ENCODE measurements around the gene ESPNL. TPM values are rescaled to one million over a fixed set of nuclear protein-coding genes. Genes with fewer than 3 reads are reported as not detected.

The ESPNL gene, protein sequence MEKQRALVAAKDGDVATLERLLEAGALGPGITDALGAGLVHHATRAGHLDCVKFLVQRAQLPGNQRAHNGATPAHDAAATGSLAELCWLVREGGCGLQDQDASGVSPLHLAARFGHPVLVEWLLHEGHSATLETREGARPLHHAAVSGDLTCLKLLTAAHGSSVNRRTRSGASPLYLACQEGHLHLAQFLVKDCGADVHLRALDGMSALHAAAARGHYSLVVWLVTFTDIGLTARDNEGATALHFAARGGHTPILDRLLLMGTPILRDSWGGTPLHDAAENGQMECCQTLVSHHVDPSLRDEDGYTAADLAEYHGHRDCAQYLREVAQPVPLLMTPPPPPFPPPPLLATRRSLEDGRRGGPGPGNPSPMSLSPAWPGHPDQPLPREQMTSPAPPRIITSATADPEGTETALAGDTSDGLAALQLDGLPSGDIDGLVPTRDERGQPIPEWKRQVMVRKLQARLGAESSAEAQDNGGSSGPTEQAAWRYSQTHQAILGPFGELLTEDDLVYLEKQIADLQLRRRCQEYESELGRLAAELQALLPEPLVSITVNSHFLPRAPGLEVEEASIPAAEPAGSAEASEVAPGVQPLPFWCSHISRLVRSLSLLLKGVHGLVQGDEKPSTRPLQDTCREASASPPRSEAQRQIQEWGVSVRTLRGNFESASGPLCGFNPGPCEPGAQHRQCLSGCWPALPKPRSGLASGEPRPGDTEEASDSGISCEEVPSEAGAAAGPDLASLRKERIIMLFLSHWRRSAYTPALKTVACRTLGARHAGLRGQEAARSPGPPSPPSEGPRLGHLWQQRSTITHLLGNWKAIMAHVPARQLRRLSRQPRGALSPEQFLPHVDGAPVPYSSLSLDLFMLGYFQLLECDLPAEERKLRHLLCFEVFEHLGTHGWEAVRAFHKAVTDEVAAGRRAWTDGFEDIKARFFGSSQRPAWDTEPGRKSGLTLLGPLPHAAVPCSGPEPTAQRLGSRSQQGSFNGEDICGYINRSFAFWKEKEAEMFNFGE
- 0.30 and 0.55 TPM in 2 replicates for total RNA-seq

DNA sequence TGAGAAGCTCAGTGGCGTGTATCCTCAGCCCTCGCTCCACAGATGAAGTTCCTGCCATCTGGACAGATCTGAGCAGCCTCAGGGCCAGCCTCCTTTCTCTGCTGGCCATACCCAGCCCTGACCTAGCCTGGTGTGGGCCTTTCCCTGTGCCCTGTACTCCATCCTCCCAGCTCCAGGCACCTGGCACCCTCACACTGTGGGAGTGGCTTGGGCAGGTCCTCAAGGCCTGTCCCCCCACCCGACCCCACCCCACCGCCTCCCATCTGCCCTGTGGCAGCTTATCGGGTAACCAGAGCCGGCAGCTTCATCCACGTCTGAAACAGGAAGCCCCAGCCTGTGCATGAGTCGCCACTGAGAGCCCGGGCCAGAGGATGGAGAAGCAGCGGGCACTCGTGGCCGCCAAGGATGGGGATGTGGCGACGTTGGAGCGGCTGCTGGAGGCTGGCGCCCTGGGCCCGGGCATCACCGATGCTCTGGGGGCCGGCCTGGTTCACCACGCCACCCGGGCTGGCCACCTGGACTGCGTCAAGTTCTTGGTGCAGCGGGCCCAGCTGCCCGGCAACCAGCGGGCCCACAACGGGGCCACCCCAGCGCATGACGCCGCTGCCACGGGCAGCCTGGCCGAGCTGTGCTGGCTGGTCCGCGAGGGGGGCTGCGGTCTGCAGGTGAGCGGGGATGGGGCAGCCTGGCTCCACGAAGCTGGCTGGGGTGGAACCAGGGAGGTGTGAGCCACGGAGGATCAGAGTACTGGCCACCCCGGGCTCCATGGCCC, at the start of gene ESPNL:
Gene ESPNL, plus strand, starts transcription at position 292 of the 772 bp plus-strand sequence. Its CDS starts 80 bp downstream, at position 372.

GRCh38 chr2:238060542-238061314, 39.4 kb upstream of the ESPNL start, which contains the start of gene SCLY:
SCLY (plus strand) TSS chr2:238061001; CDS start chr2:238061055, 54 bp downstream.

GRCh38 chr2:238138331-238139195, 38.4 kb downstream of the ESPNL start, which contains the start of gene KLHL30:
KLHL30 (plus strand) TSS chr2:238138668; CDS start chr2:238140755, 2,087 bp downstream.

DNA sequence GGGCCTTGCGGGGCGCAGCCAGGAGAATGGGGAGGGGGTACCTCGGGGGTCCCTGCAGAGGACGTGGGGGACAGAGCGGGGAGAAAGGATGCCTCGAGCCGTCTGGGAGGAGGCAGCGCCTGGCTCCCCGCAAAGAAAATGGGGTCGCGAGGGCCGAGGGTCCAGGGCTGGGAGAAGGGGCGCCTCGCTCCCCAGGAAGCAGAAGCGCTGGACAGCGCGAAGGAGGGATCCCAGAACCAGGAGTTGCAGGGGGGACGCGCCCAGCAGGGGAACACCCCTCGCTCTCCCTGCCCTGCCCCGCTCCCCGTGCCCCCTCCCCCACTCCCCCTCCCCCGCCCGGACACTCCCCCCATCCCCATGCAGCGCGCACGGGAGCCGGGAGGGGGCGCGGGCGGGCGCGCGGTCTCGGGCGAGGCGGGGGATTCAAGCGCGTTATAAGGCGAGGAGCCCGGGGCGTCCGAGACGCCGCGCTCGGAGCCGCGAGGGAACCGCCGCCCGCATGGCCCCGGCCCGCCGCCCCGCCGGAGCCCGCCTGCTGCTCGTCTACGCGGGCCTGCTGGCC, 58.5 kb downstream of the ESPNL start, which contains the start of gene ERFE:
Gene ERFE, plus strand, starts transcription at position 462 of the 562 bp plus-strand sequence. Its CDS starts 38 bp downstream, at position 500.

Other genes starting within 250 kb of the ESPNL start
- gene RAMP1, start 240.7 kb upstream of the ESPNL start, total RNA-seq: 7.5 and 8.2 TPM in 2 replicates
- 108 and 145 TPM in 2 replicates for gene UBE2F, start 133.3 kb upstream of the ESPNL start, total RNA-seq
- 15.6 and 25.8 TPM in 2 replicates for gene SCLY, start 39.3 kb upstream of the ESPNL start, total RNA-seq
- gene KLHL30, start 38.3 kb downstream of the ESPNL start, total RNA-seq: 0.04 TPM in 1 of 2 replicates, not detected in the other
- gene ERFE, start 58.6 kb downstream of the ESPNL start, total RNA-seq: 1.1 and 2.9 TPM in 2 replicates
- gene ILKAP, start 103.4 kb downstream of the ESPNL start, total RNA-seq: 23.3 and 26.0 TPM in 2 replicates
- gene HES6, start 139.7 kb downstream of the ESPNL start, total RNA-seq: 5.8 and 8.4 TPM in 2 replicates
- gene PER2, start 188.3 kb downstream of the ESPNL start, total RNA-seq: 3.2 and 6.8 TPM in 2 replicates
- gene TRAF3IP1, start 220.2 kb downstream of the ESPNL start, total RNA-seq: 3.9 and 5.4 TPM in 2 replicates

All from hair follicular keratinocyte (primary cell).